HepG2 (cell line): ENCODE data around the gene IQCK. TPM values are rescaled to one million over a fixed set of nuclear protein-coding genes. Genes with fewer than 3 reads are reported as not detected.

ENCODE experiments used
- ATAC-seq: fragments of 200-7000 bp; cut with Tn5 transposase; 3 replicates; pipeline ENCODE4 v1.9.1; 2020; ENCODE audit warnings: mild to moderate bottlenecking, moderate library complexity
- BruUV-seq: library from RNA; stranded (reverse); fragments of 400-500 nt; replicated peaks from 2 replicates; lab custom pipeline; 2021; lab: Mats Ljungman, UMichigan
- CTCF ChIA-PET: fragments of 300-600 bp; formaldehyde crosslinking; extraction: SDS; loops from one replicate; lab custom pipeline; 2021; ENCODE audit warnings: low total read pairs, inconsistent platforms, low intra/inter-chr PET ratio; lab: Yijun Ruan, JAX
- POLR2A ChIA-PET: fragments of 350-600 bp; sonication (Branson Sonifier 250); formaldehyde crosslinking; loops from one replicate; lab custom pipeline; 2020; ENCODE audit warnings: antibody characterized with exemption, inconsistent platforms; lab: Yijun Ruan, JAX
- DNase-seq: peaks from one replicate; pipeline ENCODE4 v3.0.0-alpha.2; 2015; ENCODE audit warnings: low spot score
- FAIRE-seq: peaks from 3 replicates; lab custom pipeline; 2011; peaks lifted over from hg19 to GRCh38; lab: Jason Lieb, UNC
- H2AFZ ChIP-seq: one replicate; pipeline ENCODE4 v1.6.1; 2011; ENCODE audit warnings: low read length, inconsistent platforms
- H3K27ac ChIP-seq: fragments of 300-600 bp; 3 replicates; pipeline ENCODE4 v1.8.0; 2011; ENCODE audit warnings: mixed run types, mild to moderate bottlenecking, mixed read lengths, low read length, inconsistent platforms; ENCODE audit not compliant: insufficient read depth; ENCODE audit errors: extremely low read length
- H3K27me3 ChIP-seq, 2 experiments: fragments of 200-600 bp in 1 of 2; 2 replicates in 1 of 2; 3 replicates in 1 of 2; pipeline versions ENCODE4 v1.6.0 to v1.8.0; 2011; ENCODE audit warnings: low read length in 2 of 2, mild to moderate bottlenecking in 2 of 2, moderate library complexity in 2 of 2, inconsistent platforms in 1 of 2; ENCODE audit not compliant: insufficient read depth in 2 of 2, control insufficient read depth in 1 of 2
- H3K36me3 ChIP-seq, 2 experiments: fragments of 200-600 bp in 1 of 2; replicated peaks in 1 of 2; 2 replicates in 1 of 2; 3 replicates in 1 of 2; pipeline versions ENCODE4 v1.5.1 to v1.8.0; 2011; ENCODE audit warnings: low read length in 2 of 2, inconsistent platforms in 1 of 2; ENCODE audit not compliant: insufficient read depth in 2 of 2, control insufficient read depth in 1 of 2
- H3K4me1 ChIP-seq: 2 replicates; pipeline ENCODE4 v1.5.1; 2012; ENCODE audit warnings: low read length, inconsistent platforms; ENCODE audit not compliant: insufficient read depth
- H3K4me2 ChIP-seq: 2 replicates; pipeline ENCODE4 v1.6.0; 2011; ENCODE audit warnings: low read depth, low read length, inconsistent platforms
- H3K4me3 ChIP-seq, 3 experiments: fragments of 200-600 bp in 1 of 3; sonication (generic), shearing (Covaris generic) in 1 of 3; replicated peaks in 1 of 3; 2 replicates each; pipeline ENCODE4 v1.5.1; 2011 to 2016; ENCODE audit warnings: low read length in 3 of 3, inconsistent platforms in 2 of 3, low read depth in 2 of 3, mild to moderate bottlenecking in 2 of 3, control low read depth in 1 of 3, mixed read lengths in 1 of 3; ENCODE audit not compliant: insufficient read depth in 1 of 3
- H3K79me2 ChIP-seq: one replicate; pipeline ENCODE4 v1.6.1; 2011; ENCODE audit warnings: low read length, inconsistent platforms; ENCODE audit not compliant: insufficient read depth
- H3K9ac ChIP-seq: 2 replicates; pipeline ENCODE4 v1.6.0; 2011; ENCODE audit warnings: mild to moderate bottlenecking, low read depth, low read length, inconsistent platforms; ENCODE audit not compliant: insufficient read depth
- H3K9me3 ChIP-seq: 2 replicates; pipeline ENCODE4 v1.5.1; 2012; ENCODE audit warnings: mild to moderate bottlenecking, low read length
- H4K20me1 ChIP-seq: 2 replicates; pipeline ENCODE4 v1.6.0; 2011; ENCODE audit warnings: inconsistent platforms, mild to moderate bottlenecking, low read length, moderate library complexity; ENCODE audit not compliant: insufficient read depth
- ATF7 ChIP-seq, 2 experiments: fragments of 450-650 bp in 1 of 2; sonication (generic) in 1 of 2; formaldehyde crosslinking in 1 of 2; IDR thresholded peaks; 2 replicates each; pipeline versions ENCODE4 v1.4.0 to v1.6.1; 2016 to 2020; ENCODE audit warnings: antibody characterized with exemption in 1 of 2, mild to moderate bottlenecking in 1 of 2, missing genetic modification reagents in 1 of 2
- MIER3 ChIP-seq: IDR thresholded peaks from 2 replicates; pipeline ENCODE4 v1.6.1; 2016; ENCODE audit warnings: missing compliant biosample characterization, borderline replicate concordance
- ZNF354B ChIP-seq: sonication (generic); formaldehyde crosslinking; IDR thresholded peaks from 2 replicates; pipeline ENCODE4 v1.8.0; 2022; ENCODE audit warnings: mild to moderate bottlenecking, missing genetic modification reagents
- ZNF503 ChIP-seq: sonication (generic); formaldehyde crosslinking; IDR thresholded peaks from 2 replicates; pipeline ENCODE4 v1.4.0; 2020; ENCODE audit warnings: missing genetic modification reagents
- ZNF660 ChIP-seq: sonication (generic); formaldehyde crosslinking; IDR thresholded peaks from 2 replicates; pipeline ENCODE4 v1.5.1; 2020; ENCODE audit warnings: mild to moderate bottlenecking, low read depth, missing genetic modification reagents, borderline replicate concordance
- ZNF691 ChIP-seq: sonication (generic); formaldehyde crosslinking; IDR thresholded peaks from 2 replicates; pipeline ENCODE4 v1.4.0; 2020; ENCODE audit warnings: missing genetic modification reagents, low read depth, mild to moderate bottlenecking, borderline replicate concordance
- WGBS: methylation state at CpG from one replicate; pipeline ENCODE4 v1.1.6; 2017; ENCODE audit warnings: low lambda C conversion rate; 5-methylcytosine and 5-hydroxymethylcytosine counted together
- in situ Hi-C: cut with HindIII; loops from 2 replicates; pipeline ENCODE4 v1.10.0; 2017; ENCODE audit warnings: low pct_unique_long_range_greater_than_20kb; ENCODE audit not compliant: extremely low pct_ligation_motif_present
- intact Hi-C: fragments of 100-400 bp; cut with micrococcal nuclease; formaldehyde crosslinking; loops from one replicate; pipeline ENCODE4 v1.10.0; 2022; ENCODE audit not compliant: unreplicated experiment
- polyA plus RNA-seq, 8 experiments: library from polyadenylated mRNA; depleted of rRNA in 3 of 8; stranded (reverse) in 7 of 8; unstranded in 1 of 8; fragments of >200 nt; fragmentation: Illumina TruSeq in 4 of 8; extraction: Trizol in 4 of 8; gene quantifications; 2 replicates each; pipeline versions ENCODE4 v1.2.1 to v1.2.3, GENCODE V29; 2011 to 2016; ENCODE audit warnings: low read depth in 4 of 8, missing spikeins in 1 of 8, mixed read lengths in 1 of 8; ENCODE audit not compliant: insufficient read depth in 1 of 8
- total RNA-seq, 5 experiments: library from RNA; depleted of rRNA; stranded (reverse); fragments of >200 nt; fragmentation: Illumina TruSeq; extraction: Trizol; gene quantifications; 2 replicates each; pipeline ENCODE4 v1.2.3, GENCODE V29; 2016; ENCODE audit warnings: low read depth in 1 of 5

The IQCK gene
- total and polyA plus RNA-seq, 2 of the 13 experiments (the other 11 are each of a cell fraction or from before 2014, with no cell fraction given), result 5.1 to 7.3 TPM

DNA sequence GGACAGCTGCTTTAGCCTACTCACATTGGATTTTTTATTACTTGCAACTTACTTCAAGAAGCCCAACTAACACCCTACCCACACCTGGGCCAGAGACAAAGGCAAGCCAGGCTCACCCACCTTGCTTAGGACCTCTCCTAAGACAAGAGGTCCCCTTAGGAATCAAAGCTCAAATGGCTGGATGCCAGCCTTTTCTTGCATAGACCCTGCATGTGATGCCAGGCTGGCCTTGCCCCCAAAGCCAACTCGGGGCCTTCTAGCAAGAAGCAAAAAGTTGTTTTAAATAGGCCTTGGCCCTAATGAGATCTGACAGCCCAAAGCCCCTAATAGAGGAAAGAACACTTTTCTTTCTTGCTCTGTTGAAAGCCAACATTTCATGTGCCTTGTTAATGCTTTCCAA is 145.9 kb downstream of the IQCK start:
- TF ChIP-seq MIER3 (CRISPR knock-in tag) (no peak), ATF7 (IDR thresholded peaks at IDR 0.05) (no peak), ATF7 (CRISPR knock-in tag; IDR thresholded peaks at IDR 0.05) (no peak), ZNF660 (CRISPR knock-in tag) (no peak), ZNF691 (CRISPR knock-in tag) (no peak), ZNF503 (CRISPR knock-in tag) (no peak), ZNF354B (CRISPR knock-in tag) (no peak)
- TF ChIP-seq, all 625 proteins: peak for 0
- no peak for ATAC-seq
- Histone ChIP-seq H3K4me3 (no peak overlapping the region), H3K4me2 (no peak overlapping the region), H3K9ac (no peak overlapping the region), H3K4me1 (no peaks in the 10 kb centered on the region), H2AFZ (no peak overlapping the region), H3K27ac (no peak overlapping the region), H3K9me3 (no peaks in the 10 kb centered on the region), H3K36me3 (no peaks in the 10 kb centered on the region), H3K79me2 (no peaks in the 10 kb centered on the region), H4K20me1 (no peaks in the 10 kb centered on the region), H3K27me3 (no peaks in the 10 kb centered on the region; a peak in 1 of 5 replicates)
- 0% methylated on average over 1 of the region's 1 CpG for WGBS
- ChIA-PET CTCF (no interaction called here), POLR2A (no interaction called here)
- in situ Hi-C loops (no loop called here), intact Hi-C loops (no loop called here)
- no peak for DNase-seq
- FAIRE-seq, result no peak
- BruUV-seq, result no TSS peak
